MM.1S (cell line): ENCODE measurements around the gene SPOP.
A peak's percentile ranks its signal among the peaks of the same experiment; 100 is the strongest.

Source experiments
- DNase-seq: peaks from one replicate; pipeline ENCODE4 v3.0.0-alpha.2; 2015
- H2AFZ ChIP-seq: fragments of 300-600 bp; sonication (generic); 2 replicates; pipeline ENCODE4 v1.6.0; 2016; ENCODE audit warnings: antibody characterized with exemption, low read length
- H3F3A ChIP-seq: fragments of 300-600 bp; sonication (generic); 2 replicates; pipeline ENCODE4 v1.6.1; 2016; ENCODE audit warnings: mild to moderate bottlenecking, antibody characterized with exemption, low read length, moderate library complexity, mixed read lengths; ENCODE audit not compliant: insufficient read depth
- H3K27ac ChIP-seq: fragments of 300-600 bp; sonication (generic); 2 replicates; pipeline ENCODE4 v1.5.1; 2016; ENCODE audit warnings: mild to moderate bottlenecking, low read length
- H3K27me3 ChIP-seq: fragments of 300-600 bp; sonication (generic); replicated peaks from 2 replicates; pipeline ENCODE4 v1.6.0; 2016; ENCODE audit warnings: low read length; ENCODE audit not compliant: insufficient read depth
- H3K36me3 ChIP-seq: fragments of 300-600 bp; sonication (generic); replicated peaks from 2 replicates; pipeline ENCODE4 v1.6.1; 2016; ENCODE audit warnings: mild to moderate bottlenecking, low read length, mixed read lengths; ENCODE audit not compliant: insufficient read depth
- H3K4me1 ChIP-seq: fragments of 300-600 bp; sonication (generic); 2 replicates; pipeline ENCODE4 v1.6.1; 2016; ENCODE audit warnings: low read length, mixed read lengths
- H3K4me2 ChIP-seq: fragments of 300-600 bp; sonication (generic); 2 replicates; pipeline ENCODE4 v1.6.0; 2016; ENCODE audit warnings: low read depth, low read length
- H3K4me3 ChIP-seq: fragments of 300-600 bp; sonication (generic); 2 replicates; pipeline ENCODE4 v1.5.1; 2016; ENCODE audit warnings: low read length, mixed read lengths
- H3K79me2 ChIP-seq: fragments of 300-600 bp; sonication (generic); 2 replicates; pipeline ENCODE4 v1.6.1; 2016; ENCODE audit warnings: mixed run types, low read length, mixed read lengths
- H3K9ac ChIP-seq: fragments of 300-600 bp; sonication (generic); 2 replicates; pipeline ENCODE4 v1.6.1; 2016; ENCODE audit warnings: low read length, mixed read lengths
- H3K9me2 ChIP-seq: fragments of 300-600 bp; sonication (generic); replicated peaks from 2 replicates; pipeline ENCODE4 v1.6.1; 2016; ENCODE audit warnings: mild to moderate bottlenecking, low read length, mixed read lengths; ENCODE audit not compliant: insufficient read depth
- H3K9me3 ChIP-seq: fragments of 300-600 bp; sonication (generic); replicated peaks from 2 replicates; pipeline ENCODE4 v1.6.1; 2016; ENCODE audit warnings: mild to moderate bottlenecking, low read length, mixed read lengths; ENCODE audit not compliant: insufficient read depth
- H4K20me1 ChIP-seq: fragments of 300-600 bp; sonication (generic); 2 replicates; pipeline ENCODE4 v1.6.1; 2016; ENCODE audit warnings: mild to moderate bottlenecking, low read length, moderate library complexity, mixed read lengths; ENCODE audit not compliant: insufficient read depth
- EZH2 ChIP-seq: fragments of 300-600 bp; sonication (generic); optimal IDR thresholded peaks from 2 replicates; pipeline ENCODE3; 2017; ENCODE audit warnings: low read depth, mild to moderate bottlenecking, antibody characterized with exemption, low read length, mixed read lengths
- EZH2phosphoT487 ChIP-seq: fragments of 300-600 bp; sonication (generic); IDR thresholded peaks from 2 replicates; pipeline ENCODE4 v1.6.1; 2018; ENCODE audit warnings: antibody characterized with exemption, low read length
- TF ChIP-seq, protein P1 (sequence below): fragments of 300-600 bp; sonication (generic); IDR thresholded peaks from 2 replicates; pipeline ENCODE4 v1.5.1; 2016; ENCODE audit warnings: antibody characterized with exemption, low read length, mixed read lengths

The SPOP gene

DNA sequence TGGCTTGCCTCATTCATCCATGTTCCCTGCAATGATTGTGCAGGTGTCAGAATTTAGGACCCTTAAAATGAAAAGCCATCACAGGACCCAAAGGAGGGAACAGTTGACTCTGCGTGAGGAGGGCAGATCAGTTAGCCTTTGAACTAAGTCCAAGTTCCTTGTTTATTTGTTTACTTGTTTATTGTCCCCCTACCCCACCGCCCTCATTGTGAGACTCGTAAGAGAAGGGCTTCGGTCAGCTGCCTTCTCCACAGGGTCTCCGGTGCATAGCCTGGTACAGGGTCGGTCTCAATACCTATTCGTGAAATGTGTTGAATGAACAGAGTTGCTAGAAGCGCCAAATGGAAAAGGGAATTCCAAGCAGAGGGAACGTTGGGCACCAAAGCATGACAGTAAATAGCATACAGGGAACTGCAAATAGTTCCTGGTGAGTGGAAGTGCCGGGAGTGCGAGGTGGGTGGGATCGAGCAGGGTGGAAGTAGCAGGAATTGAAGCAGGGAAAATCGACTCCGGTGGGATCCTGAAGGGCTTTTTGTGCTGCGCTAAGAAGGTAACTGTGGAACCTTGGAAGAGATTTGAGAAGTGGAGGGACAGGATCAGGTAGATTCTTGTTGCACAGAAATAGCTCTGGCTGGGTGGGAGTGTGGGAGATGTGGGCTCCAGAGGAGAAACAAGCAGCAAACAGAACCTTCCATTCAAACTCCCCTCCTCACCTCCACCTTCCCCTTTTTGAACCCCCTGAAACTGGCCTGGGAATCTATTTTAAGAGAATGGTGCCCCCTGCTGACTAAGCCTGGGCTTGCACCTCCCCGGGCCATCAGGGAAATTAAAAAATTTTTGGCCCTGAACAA is 17.2 kb upstream of the SPOP start:
- no peak overlapping the region for H3K9ac ChIP-seq
- H3K27ac ChIP-seq = no peak overlapping the region
- no peaks in the 10 kb centered on the region for H3K79me2 ChIP-seq
- DNase-seq = peak; percentile 43
- H3K4me3 ChIP-seq = no peak overlapping the region
- H3K4me2 ChIP-seq = no peak overlapping the region
- no peaks in the 10 kb centered on the region for H3F3A ChIP-seq
- H3K9me2 ChIP-seq = no peaks in the 10 kb centered on the region
- no peaks in the 10 kb centered on the region for H3K4me1 ChIP-seq
- H3K27me3 ChIP-seq = no peaks in the 10 kb centered on the region
- H4K20me1 ChIP-seq = no peaks in the 10 kb centered on the region
- TF ChIP-seq, protein P1, sequence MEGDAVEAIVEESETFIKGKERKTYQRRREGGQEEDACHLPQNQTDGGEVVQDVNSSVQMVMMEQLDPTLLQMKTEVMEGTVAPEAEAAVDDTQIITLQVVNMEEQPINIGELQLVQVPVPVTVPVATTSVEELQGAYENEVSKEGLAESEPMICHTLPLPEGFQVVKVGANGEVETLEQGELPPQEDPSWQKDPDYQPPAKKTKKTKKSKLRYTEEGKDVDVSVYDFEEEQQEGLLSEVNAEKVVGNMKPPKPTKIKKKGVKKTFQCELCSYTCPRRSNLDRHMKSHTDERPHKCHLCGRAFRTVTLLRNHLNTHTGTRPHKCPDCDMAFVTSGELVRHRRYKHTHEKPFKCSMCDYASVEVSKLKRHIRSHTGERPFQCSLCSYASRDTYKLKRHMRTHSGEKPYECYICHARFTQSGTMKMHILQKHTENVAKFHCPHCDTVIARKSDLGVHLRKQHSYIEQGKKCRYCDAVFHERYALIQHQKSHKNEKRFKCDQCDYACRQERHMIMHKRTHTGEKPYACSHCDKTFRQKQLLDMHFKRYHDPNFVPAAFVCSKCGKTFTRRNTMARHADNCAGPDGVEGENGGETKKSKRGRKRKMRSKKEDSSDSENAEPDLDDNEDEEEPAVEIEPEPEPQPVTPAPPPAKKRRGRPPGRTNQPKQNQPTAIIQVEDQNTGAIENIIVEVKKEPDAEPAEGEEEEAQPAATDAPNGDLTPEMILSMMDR = peak; percentile 92
- TF ChIP-seq EZH2phosphoT487 (no peak), EZH2 (no peak)
- H3K9me3 ChIP-seq = no peaks in the 10 kb centered on the region
- H3K36me3 ChIP-seq = no peaks in the 10 kb centered on the region
- H2AFZ ChIP-seq = no peak overlapping the region

DNA sequence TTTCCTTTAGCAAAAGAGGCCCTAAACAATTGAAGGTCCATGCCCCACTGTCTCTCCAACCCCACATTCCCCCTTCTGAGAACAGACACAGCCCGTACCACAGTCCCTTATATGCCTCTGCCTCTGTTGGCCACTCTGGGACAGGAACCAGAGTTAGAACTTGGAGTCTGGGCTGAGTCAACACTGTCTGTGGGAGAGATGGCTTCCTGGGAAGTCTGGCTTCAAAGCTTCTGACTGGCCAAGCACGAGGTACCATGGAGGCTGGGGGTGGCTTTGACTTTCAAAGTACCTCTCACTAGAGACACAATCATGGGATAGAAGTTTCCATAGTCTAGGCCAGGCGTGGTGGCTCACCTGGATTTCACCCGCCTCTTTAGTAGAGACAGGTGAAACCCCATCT is 14.9 kb upstream of the SPOP start:
- H3K79me2 ChIP-seq = no peaks in the 10 kb centered on the region
- no peak for DNase-seq
- no peaks in the 10 kb centered on the region for H3K9me2 ChIP-seq
- TF ChIP-seq EZH2phosphoT487 = no peak
- no peak for TF ChIP-seq EZH2
- TF ChIP-seq, protein P1 = no peak
- H3K36me3 ChIP-seq = no peaks in the 10 kb centered on the region
- H3K4me3 ChIP-seq = no peak overlapping the region
- H3K4me1 ChIP-seq = peaks cover 6% of the 10 kb centered on the region
- H3K9ac ChIP-seq = no peak overlapping the region
- H3K27ac ChIP-seq = no peak overlapping the region
- no peaks in the 10 kb centered on the region for H3F3A ChIP-seq
- no peaks in the 10 kb centered on the region for H4K20me1 ChIP-seq
- H2AFZ ChIP-seq = no peak overlapping the region
- H3K27me3 ChIP-seq = no peaks in the 10 kb centered on the region
- no peaks in the 10 kb centered on the region for H3K9me3 ChIP-seq
- no peak overlapping the region for H3K4me2 ChIP-seq

DNA sequence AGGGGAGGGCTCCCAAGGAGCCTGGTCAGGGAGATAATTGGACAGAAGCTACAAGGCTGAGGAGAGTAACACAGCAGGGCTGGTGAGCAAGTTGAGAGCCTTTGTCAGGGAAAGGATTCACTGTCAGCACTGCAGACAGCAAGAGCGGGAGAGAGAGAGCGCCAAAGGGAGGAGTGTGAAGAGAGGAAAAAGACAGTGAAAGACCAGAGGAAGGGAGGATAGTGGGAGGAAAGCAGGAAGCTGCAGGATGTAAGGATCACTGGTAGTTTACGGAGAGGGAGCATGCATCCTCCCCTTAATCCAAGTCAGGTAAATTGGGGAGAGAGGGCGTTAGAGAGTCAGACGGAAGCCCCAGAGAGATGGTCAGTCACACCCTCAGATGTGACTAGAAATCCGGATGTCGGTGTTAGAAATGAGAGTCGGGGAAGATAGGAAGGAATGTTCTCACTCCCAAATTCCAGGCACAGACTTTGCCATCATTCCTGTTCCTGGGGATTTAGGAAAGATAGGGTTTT is 13.8 kb upstream of the SPOP start:
- no peaks in the 10 kb centered on the region for H3K36me3 ChIP-seq
- H3K27ac ChIP-seq = no peak overlapping the region
- no peak overlapping the region for H2AFZ ChIP-seq
- H3K9me3 ChIP-seq = no peaks in the 10 kb centered on the region
- peaks cover 8% of the 10 kb centered on the region for H3K4me1 ChIP-seq
- no peaks in the 10 kb centered on the region for H3K79me2 ChIP-seq
- no peak overlapping the region for H3K4me3 ChIP-seq
- no peak overlapping the region for H3K4me2 ChIP-seq
- no peaks in the 10 kb centered on the region for H3K27me3 ChIP-seq
- no peaks in the 10 kb centered on the region for H3F3A ChIP-seq
- no peak overlapping the region for H3K9ac ChIP-seq
- TF ChIP-seq EZH2phosphoT487 (no peak), EZH2 (no peak)
- TF ChIP-seq, protein P1 = no peak
- no peaks in the 10 kb centered on the region for H3K9me2 ChIP-seq
- no peak for DNase-seq
- no peaks in the 10 kb centered on the region for H4K20me1 ChIP-seq
